NCI-H2081 (cell line): Measurements from ENCODE around the gene HIVEP3.

ENCODE experiments used
- DNase-seq, 2 experiments: peaks; one replicate each; lab custom pipeline; 2025; lab: John Stamatoyannopoulos, UW

The HIVEP3 gene

GRCh38 chr1:41664861-41665640 lies 253.7 kb downstream of the HIVEP3 start:
- DNase-seq = no peak

- no peak for DNase-seq
Measured at GRCh38 chr1:41663671-41664400, 254.9 kb downstream of the HIVEP3 start.

- DNase-seq = no peak
Measured at GRCh38 chr1:41662765-41663437, 255.8 kb downstream of the HIVEP3 start.

- no peak for DNase-seq
Measured at GRCh38 chr1:41662061-41662764, 256.5 kb downstream of the HIVEP3 start.

- no peak for DNase-seq
Measured at GRCh38 chr1:41661428-41662060, 257.2 kb downstream of the HIVEP3 start.

GRCh38 chr1:41660570-41661427 lies 257.9 kb downstream of the HIVEP3 start:
- DNase-seq = no peak

- no peak for DNase-seq
Measured at GRCh38 chr1:41659903-41660302, 258.8 kb downstream of the HIVEP3 start.

GRCh38 chr1:41659159-41659495 lies 259.6 kb downstream of the HIVEP3 start:
- DNase-seq = no peak

GRCh38 chr1:41658431-41659158 lies 260.1 kb downstream of the HIVEP3 start:
- no peak for DNase-seq

GRCh38 chr1:41657679-41658295 lies 260.9 kb downstream of the HIVEP3 start:
- no peak for DNase-seq

- no peak for DNase-seq
Measured at GRCh38 chr1:41656825-41657500, 261.8 kb downstream of the HIVEP3 start.

- no peak for DNase-seq
Measured at GRCh38 chr1:41656068-41656467, 262.7 kb downstream of the HIVEP3 start.

GRCh38 chr1:41655632-41656031 lies 263.1 kb downstream of the HIVEP3 start:
- no peak for DNase-seq

- DNase-seq = no peak
Measured at GRCh38 chr1:41653574-41653973, 265.1 kb downstream of the HIVEP3 start.

- no peak for DNase-seq
Measured at GRCh38 chr1:41652384-41653265, 266.1 kb downstream of the HIVEP3 start.

- DNase-seq = no peak
Measured at GRCh38 chr1:41650028-41650880, 268.5 kb downstream of the HIVEP3 start.

- no peak for DNase-seq
Measured at GRCh38 chr1:41649396-41650027, 269.2 kb downstream of the HIVEP3 start.
